ENCODE results near the gene GNAI3.

GNAI3 gene

DNA sequence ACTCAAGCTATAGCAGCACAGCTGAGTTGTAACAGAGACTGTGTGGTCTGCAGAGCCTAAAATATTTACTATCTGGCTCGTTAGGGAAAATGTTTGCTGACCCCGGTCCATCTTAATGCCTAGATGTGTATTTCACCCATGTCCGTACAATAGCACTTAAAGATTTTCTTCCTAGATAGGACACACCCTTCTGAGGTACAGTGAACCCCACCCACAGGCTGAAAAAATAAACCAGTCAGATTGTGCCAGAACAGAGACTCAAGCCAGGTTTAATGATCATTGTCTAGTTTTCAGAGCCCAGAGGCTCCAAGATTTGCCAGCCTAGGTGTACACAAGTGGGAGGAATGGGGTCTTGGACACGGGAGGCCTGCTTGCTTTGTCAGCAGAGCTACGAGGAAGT is 44.5 kb upstream of the GNAI3 start:
- FAIRE-seq, result no peak
- DNase-seq (ENCODE audit: insufficient read length, low spot score), result no peak
- TF ChIP-seq, protein P1, sequence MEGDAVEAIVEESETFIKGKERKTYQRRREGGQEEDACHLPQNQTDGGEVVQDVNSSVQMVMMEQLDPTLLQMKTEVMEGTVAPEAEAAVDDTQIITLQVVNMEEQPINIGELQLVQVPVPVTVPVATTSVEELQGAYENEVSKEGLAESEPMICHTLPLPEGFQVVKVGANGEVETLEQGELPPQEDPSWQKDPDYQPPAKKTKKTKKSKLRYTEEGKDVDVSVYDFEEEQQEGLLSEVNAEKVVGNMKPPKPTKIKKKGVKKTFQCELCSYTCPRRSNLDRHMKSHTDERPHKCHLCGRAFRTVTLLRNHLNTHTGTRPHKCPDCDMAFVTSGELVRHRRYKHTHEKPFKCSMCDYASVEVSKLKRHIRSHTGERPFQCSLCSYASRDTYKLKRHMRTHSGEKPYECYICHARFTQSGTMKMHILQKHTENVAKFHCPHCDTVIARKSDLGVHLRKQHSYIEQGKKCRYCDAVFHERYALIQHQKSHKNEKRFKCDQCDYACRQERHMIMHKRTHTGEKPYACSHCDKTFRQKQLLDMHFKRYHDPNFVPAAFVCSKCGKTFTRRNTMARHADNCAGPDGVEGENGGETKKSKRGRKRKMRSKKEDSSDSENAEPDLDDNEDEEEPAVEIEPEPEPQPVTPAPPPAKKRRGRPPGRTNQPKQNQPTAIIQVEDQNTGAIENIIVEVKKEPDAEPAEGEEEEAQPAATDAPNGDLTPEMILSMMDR (IDR thresholded peaks at IDR 0.05; ENCODE audit: insufficient read depth, missing control alignments), result no peak

- DNase-seq (ENCODE audit: insufficient read length, low spot score), result no peak
- no peak for FAIRE-seq
- TF ChIP-seq, protein P1 (IDR thresholded peaks at IDR 0.05; ENCODE audit: insufficient read depth, missing control alignments), result no peak
These were observed 43.4 kb upstream of the GNAI3 start for GRCh38 chr1:109504974-109505373.

GRCh38 chr1:109508001-109508872 is 40.2 kb upstream of the GNAI3 start:
- no peak for FAIRE-seq
- TF ChIP-seq, protein P1 (IDR thresholded peaks at IDR 0.05; ENCODE audit: insufficient read depth, missing control alignments), result no peak

GRCh38 chr1:109508873-109509175 is 39.6 kb upstream of the GNAI3 start:
- DNase-seq (ENCODE audit: insufficient read length, low spot score) (no peak), FAIRE-seq (no peak)
- TF ChIP-seq, protein P1 (IDR thresholded peaks at IDR 0.05; ENCODE audit: insufficient read depth, missing control alignments), result no peak

More at GRCh38 chr1:109508001-109508872, 40.2 kb upstream of the GNAI3 start:
- DNase-seq (ENCODE audit: insufficient read length, low spot score), result no peak

DNA sequence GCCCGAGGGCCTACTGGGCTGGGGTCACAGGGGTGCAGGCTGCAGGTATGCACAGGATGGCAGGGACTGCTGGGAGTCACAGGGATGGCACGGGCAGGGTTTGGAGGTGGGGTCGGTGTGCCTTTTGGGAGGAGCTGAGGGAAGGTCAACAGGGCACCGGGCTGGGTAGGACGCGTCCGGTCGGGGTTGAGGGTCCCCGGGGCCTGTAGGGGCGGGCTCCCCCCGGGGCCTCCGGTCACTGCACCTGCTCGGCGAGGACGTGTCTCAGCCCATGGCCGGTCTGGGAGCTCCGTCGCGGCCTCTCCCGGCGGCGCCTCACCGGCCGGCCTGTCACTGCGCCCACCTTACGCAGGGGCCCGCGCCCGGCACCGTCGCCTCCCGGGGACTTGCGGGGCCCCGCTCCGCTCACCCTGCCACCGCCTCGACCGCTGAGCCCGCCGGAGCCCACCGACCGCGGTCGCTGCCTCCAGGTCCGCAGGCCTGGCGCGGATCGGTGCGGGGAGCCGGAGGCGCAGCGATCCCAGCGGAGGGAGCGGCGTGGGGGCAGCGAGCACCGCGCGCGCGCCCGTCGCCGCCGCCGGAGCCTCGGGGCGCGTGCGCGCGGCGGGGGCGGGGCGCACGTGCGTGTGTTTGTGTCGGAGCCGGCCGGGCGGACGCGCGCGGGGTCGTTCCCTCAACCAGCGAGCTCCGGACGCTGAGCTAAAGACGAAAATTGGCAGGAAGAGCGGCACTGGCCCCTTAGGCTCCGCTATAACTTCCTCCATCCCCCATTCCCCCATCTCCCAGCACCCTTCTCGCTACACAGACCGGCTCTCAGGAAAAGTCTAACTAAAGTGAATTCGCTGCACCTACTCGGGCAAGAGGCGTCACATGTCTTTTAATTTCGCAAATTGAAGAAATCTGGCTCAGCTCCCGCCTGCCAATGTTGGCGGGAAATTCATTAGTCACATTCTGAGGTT is 39.0 kb upstream of the GNAI3 start, which contains the start of gene AMIGO1:
Gene AMIGO1, minus strand, starts transcription at position 552 of the 959 bp plus-strand sequence. CDS start 815 bp downstream, outside the sequence.
- FAIRE-seq (no peak), DNase-seq (ENCODE audit: insufficient read length, low spot score) (peak; percentile 82)
- TF ChIP-seq, protein P1 (IDR thresholded peaks at IDR 0.05; ENCODE audit: insufficient read depth, missing control alignments), result no peak

- FAIRE-seq (no peak), DNase-seq (ENCODE audit: insufficient read length, low spot score) (no peak)
- TF ChIP-seq, protein P1 (IDR thresholded peaks at IDR 0.05; ENCODE audit: insufficient read depth, missing control alignments), result no peak
These were observed 35.2 kb upstream of the GNAI3 start for GRCh38 chr1:109513110-109513710.

All from D721Med (cell line).